CD4-positive, alpha-beta T cell treated with Interleukin-6 at 100 ng/mL for 8 hours (primary cell): ENCODE data around the gene TMC4.
"Not testable (repeated sequence)": the region's sequence is repeated elsewhere in the genome, so short reads cannot be mapped to it uniquely, and the experiment has no call there.

Source experiments
- DNase-seq: peaks from one replicate; pipeline ENCODE4 v3.0.0-alpha.2; 2020; ENCODE audit warnings: mixed read lengths, low spot score

TMC4 gene

DNA sequence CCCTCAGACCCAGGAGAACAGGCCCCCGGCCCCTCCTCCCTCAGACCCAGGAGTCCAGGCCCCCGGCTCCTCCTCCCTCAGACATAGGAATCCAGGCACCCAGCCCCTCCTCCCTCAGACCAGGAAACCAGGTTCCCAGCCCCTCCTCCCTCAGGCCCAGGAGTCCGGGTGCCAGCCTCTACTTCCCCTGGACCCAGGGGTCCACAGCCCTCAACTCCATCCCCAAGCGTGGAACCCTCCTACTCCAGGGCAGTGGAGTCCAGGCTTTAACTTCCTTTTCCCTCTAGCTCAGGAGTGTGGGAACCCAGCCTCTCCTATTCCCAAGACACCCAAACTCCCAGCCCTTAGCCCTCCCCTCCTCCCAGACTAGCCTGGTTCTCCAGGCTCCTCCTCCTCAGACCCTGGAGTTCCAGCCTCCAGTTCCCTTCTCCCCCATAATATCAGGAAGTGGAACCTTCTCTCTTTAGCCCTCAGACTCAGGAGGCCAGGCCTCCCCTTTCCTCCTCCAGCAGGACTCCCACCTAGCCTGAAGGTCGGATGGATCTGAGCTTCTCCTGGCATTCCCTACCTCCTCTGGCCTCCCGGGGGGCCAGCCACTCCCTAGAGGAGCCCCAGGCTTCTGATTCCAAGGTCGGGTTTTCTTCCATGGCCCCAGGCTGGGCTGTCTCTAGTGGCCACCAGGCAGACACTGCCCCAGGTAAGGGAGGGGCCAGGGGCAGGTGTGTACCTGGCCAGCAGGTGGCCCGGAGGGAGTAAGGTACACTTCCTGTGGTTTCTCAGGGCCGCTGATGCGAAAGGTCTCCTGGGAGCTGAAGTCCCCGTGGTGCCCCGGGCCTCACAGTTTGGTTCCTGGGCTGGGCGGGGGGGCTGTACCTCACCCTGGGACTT is at the start of gene TMC4:
TSS of gene TMC4 (minus strand) at position 690 of the 888 bp plus-strand sequence. CDS start at position 647, 43 bp downstream.
- no peak for DNase-seq

GRCh38 chr19:54221947-54222346 is 49.0 kb upstream of the TMC4 start:
- not testable (repeated sequence) for DNase-seq

DNA sequence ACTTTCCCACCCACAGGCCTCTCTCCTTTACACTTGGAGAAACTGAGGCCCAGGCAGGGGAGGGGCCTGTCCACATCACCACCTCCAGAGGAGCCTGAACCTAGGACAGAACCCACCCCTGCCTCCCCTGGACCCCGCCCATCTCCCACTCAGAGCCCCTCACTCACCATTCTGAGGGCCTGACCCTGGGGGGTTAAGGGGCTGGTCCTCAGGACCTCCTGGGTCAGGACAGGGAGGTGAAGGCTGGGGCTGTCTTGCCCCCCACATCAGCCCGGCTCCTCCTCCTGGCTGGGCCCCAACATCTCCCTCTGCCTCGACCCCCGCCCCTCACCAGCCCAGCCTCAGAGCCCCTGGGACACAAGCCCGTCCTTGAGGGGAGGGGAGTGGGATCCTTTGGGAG is 46.7 kb upstream of the TMC4 start:
- not testable (repeated sequence) for DNase-seq

DNA sequence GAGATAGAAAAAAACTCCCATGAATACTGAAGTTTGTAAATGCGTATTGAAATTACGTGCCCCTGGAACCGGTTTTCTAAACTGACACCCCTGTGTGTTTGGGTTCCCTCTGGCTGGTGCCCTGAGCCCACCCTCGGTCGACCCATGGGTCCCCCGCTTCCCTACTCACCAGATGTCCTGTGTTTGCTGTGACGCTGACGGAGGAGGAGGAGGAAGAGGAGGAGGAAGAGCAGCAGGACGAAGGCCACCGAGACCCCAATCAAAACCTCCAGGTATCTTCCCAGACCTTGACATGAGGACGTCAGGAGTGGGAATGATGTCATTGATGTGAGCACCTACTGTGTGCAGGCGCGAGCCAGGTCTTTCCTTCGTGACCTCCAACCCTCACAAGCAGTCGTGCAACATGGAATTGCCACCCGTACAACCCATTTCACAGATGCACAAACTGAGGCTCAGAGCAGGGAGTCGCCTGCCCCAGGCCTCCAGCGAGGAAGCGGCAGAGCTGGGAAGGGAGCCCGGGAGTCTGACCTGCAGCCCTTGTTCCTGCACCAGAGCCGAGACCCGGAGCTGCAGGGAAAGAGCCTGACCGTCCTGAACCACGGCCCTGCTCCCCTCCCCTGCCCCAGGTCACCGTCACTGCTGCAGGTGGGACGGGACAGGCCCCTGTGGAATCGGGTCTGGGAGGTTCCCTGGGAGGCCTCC is 46.2 kb upstream of the TMC4 start:
- no peak for DNase-seq

- DNase-seq: no peak
These were observed 45.3 kb upstream of the TMC4 start for GRCh38 chr19:54218259-54218658.

DNA sequence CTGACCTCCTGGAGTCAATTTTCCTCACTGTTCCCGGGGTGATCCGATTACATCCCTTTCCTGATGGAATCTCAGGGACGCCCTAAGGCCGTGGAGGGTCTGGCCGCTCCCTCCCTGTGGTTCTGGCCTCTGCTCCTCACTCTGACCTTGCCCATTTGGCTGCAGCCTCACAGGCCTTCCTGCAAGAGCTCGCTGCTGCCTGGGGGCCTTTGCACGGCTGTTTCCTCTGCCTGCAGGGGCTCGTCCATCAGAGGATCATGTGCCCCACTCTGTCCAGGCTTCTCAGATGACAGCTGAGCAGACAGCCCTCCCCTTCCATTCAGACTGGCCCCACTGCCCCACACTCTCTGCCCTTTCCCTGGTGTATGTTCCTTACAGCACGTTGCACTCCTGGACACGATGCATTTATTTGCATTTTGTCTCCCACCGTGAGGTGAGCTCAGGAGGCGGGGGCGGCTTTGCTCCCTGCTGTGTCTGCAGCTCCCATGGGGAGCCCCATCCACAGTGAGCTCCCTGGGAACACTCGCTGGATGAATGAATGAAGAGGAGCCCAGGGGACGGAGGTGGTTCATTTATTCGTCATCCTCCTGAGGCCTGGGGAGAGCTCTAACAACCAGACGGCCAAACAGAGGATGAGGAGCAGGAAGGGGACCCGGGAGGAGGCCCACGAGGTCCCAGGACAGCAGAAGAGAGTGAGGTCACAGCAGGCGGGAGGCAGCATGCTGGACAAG is 44.7 kb upstream of the TMC4 start:
- DNase-seq: not testable (repeated sequence)

DNA sequence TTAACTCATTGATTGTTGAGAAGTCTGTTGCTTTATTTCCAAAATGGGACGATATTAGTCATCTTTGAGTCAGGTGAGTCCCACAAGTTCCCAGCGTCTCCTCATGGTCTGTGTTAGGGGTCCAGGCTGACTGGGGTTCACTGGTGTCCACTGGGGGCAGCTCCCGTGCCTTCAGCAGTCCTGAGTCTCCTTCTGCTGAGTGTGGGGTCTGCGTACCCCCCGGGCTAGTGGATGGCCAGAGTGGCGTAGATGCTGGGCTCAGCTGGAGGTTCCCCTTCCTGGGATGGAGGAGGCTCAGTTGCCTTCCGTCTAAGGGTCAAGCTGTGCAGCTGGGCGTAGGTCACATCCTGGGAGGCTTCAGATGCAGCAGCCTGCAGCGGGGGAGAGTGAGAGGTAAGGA is 43.9 kb upstream of the TMC4 start:
- DNase-seq: no peak

DNA sequence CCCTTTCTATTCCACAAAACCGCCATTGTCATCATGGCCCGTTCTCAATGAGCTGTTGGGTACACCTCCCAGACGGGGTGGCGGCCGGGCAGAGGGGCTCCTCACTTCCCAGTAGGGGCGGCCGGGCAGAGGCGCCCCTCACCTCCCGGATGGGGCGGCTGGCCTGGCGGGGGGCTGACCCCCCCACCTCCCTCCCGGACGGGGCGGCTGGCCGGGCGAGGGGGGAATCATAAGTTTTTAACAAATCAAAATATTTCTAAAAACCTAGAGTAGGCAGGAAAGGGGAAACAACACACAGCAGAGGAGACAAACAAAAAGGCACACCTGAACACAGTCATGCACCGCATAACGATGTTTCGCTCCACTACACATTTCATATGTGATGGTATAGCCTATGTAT is 41.8 kb upstream of the TMC4 start:
- DNase-seq: not testable (repeated sequence)

- DNase-seq: not testable (repeated sequence)
These were observed 41.3 kb upstream of the TMC4 start for GRCh38 chr19:54214217-54214616.

- no peak for DNase-seq
These were observed 38.3 kb upstream of the TMC4 start for GRCh38 chr19:54211235-54211634.

- no peak for DNase-seq
These were observed 37.0 kb upstream of the TMC4 start for GRCh38 chr19:54209811-54210494.

- no peak for DNase-seq
These were observed 36.3 kb upstream of the TMC4 start for GRCh38 chr19:54209058-54209810.

DNA sequence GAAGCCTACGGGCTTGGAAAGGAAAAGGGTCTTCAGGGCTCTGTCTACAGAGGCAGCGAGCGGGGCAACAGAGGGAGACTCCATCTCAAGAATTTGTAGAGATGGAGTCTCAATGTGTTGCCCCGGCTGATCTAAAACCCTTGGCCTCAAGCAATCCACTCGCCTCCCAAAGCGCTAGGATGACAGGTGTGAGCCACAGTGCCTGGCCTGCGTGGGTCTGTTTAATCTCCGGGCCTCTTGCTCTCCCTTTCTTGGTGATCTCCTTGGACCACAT is 35.8 kb upstream of the TMC4 start:
- no peak for DNase-seq

DNA sequence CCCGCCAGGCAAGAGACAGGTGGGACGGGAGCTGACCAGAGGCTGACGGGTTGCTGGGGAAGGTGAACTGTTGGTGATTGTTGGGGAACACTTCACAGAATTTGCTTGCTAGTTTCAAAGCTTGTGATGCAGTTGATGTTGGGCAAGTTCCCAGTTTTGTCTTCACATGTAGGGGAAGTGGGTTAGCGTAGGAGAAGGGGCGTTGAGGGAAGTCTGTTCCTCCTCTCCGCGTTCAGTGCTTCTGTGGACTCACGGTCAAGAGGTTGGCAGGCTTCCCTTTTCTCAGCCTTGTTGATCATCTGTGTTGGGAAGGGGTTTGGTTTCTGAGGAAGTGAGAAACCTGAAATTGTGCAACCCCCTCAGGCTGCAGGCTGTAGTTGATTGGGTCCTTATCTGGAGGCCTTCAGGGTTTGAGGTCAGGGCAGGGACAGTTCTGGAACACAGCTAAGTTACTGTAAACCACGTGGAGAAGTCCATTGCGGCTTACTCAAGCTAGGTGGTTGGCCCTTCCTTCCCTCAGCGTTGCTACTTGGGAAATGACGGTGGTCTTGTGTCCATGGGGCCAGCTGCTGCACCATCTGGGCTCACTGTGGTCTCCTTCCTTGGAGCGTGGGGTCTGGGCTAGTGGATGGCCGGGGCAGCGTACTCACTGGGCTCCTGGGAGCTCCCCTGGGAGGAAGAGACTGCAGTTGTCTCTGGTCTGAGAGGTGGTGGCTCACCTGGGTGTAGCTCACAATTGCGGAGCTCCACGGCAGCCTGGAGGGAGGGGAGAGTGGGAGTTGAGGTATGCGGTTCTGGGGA is 35.2 kb upstream of the TMC4 start:
- DNase-seq: peak; percentile 40

DNA sequence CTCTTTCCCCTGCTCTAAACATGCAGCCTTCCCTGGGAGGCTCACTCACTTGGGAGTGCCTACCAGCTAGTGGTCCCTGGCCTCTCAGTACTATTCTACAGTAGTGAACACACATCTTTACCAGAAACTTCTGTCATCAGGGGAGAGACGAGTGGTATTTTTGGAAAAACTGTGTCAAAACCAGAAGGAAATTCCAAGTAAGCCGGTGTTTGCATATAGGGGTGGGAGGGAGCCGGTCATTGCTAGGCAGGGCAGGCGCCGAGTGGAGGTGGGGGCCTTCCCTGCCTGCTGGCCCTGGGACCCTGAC is 34.7 kb upstream of the TMC4 start:
- DNase-seq: no peak

- DNase-seq: not testable (repeated sequence)
These were observed 34.2 kb upstream of the TMC4 start for GRCh38 chr19:54207193-54207592.

DNA sequence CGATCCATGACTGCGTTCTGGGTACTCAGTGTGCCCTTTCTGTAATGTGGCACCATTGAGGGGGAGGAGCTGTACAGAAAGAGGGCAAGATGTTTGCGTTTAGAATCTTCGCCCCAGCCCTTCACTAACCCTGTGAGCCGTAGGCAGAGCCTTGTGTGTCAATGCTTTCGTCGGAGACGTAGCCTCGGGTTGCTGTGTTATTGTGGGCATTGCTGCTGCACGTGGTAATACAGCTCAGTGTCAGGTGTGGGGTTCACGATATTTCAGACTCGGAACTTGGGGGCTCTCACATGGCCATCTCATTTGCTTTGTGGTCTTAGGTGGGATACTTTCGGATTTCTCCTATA is 33.8 kb upstream of the TMC4 start:
- DNase-seq: no peak

GRCh38 chr19:54206030-54206830 is 33.3 kb upstream of the TMC4 start:
- DNase-seq: no peak

- no peak for DNase-seq
These were observed 32.0 kb upstream of the TMC4 start for GRCh38 chr19:54204767-54205468.
